ENCODE data around the gene NCBP2. TPM values are rescaled to one million over a fixed set of nuclear protein-coding genes. Genes with fewer than 3 reads are reported as not detected.

NCBP2 gene
- 41.6 and 80.2 TPM in 2 replicates for total RNA-seq

GRCh38 chr3:196942226-196942914, at the start of gene NCBP2:
Gene NCBP2 (minus strand): TSS chr3:196942528. CDS start chr3:196942503, 25 bp downstream.

GRCh38 chr3:196968233-196969133, 26.2 kb upstream of the NCBP2 start, which contains the start of gene PIGZ:
Gene PIGZ (minus strand): TSS chr3:196968833. CDS start chr3:196952031, 16,802 bp downstream.

Other genes with a start within 250 kb of the NCBP2 start
- 2.1 and 5.2 TPM in 2 replicates for gene CEP19, start 230.3 kb downstream of the NCBP2 start, total RNA-seq
- gene PIGX, start 230.2 kb downstream of the NCBP2 start, total RNA-seq, result 9.6 and 24.4 TPM in 2 replicates
- gene PAK2, start 202.7 kb downstream of the NCBP2 start, total RNA-seq, result 48.6 and 198 TPM in 2 replicates
- gene SENP5, start 74.6 kb downstream of the NCBP2 start, total RNA-seq, result 25.4 and 46.6 TPM in 2 replicates
- gene PIGZ, start 26.3 kb upstream of the NCBP2 start, total RNA-seq, result 2.1 and 3.5 TPM in 2 replicates
- 0.49 and 4.1 TPM in 2 replicates for gene MELTF, start 87.3 kb upstream of the NCBP2 start, total RNA-seq